Progenitor cell of endocrine pancreas (in vitro differentiated cells): ENCODE results near the gene PPP4R1. TPM values are rescaled to one million over a fixed set of nuclear protein-coding genes. Genes with fewer than 3 reads are reported as not detected.

Source experiments
- DNase-seq: peaks from one replicate; pipeline ENCODE4 v3.0.0; 2021; ENCODE audit warnings: low spot score; ENCODE audit not compliant: unreplicated experiment
- H3K27ac Mint-ChIP-seq: 2 replicates; pipeline ENCODE4 v1.8.0; 2021; ENCODE audit warnings: mild to moderate bottlenecking, moderate library complexity, mixed read lengths
- H3K27me3 Mint-ChIP-seq: 2 replicates; pipeline ENCODE4 v1.8.0; 2021; ENCODE audit warnings: mixed read lengths
- H3K36me3 Mint-ChIP-seq: 2 replicates; pipeline ENCODE4 v1.8.0; 2022; ENCODE audit warnings: mixed read lengths; ENCODE audit not compliant: insufficient read depth
- H3K4me1 Mint-ChIP-seq: 2 replicates; pipeline ENCODE4 v1.8.0; 2021; ENCODE audit warnings: low read depth, mixed read lengths
- H3K4me3 Mint-ChIP-seq: 2 replicates; pipeline ENCODE4 v1.8.0; 2021; ENCODE audit warnings: low read depth, mild to moderate bottlenecking, moderate library complexity, mixed read lengths
- H3K9me3 Mint-ChIP-seq: 2 replicates; pipeline ENCODE4 v1.8.0; 2021; ENCODE audit warnings: low read depth, mixed read lengths
- CTCF ChIP-seq: fragments of 200-600 bp; sonication (generic); IDR thresholded peaks from one replicate; pipeline ENCODE4 v1.5.0; 2021; ENCODE audit warnings: antibody characterized with exemption, mild to moderate bottlenecking; ENCODE audit not compliant: unreplicated experiment
- total RNA-seq: library from RNA; stranded (reverse); gene quantifications from 2 replicates; pipeline ENCODE4 v1.2.1, GENCODE V29; 2021

The PPP4R1 gene
- total RNA-seq, 1 donor from 2014 or later = 169 TPM

- Mint-ChIP-seq H3K27me3 (no peaks in the 10 kb centered on the region), H3K4me3 (no peak overlapping the region), H3K4me1 (peaks cover 3% of the 10 kb centered on the region), H3K36me3 (peaks cover 21% of the 10 kb centered on the region), H3K9me3 (no peaks in the 10 kb centered on the region), H3K27ac (no peak overlapping the region)
- no peak for DNase-seq
- no peak for TF ChIP-seq CTCF
Observed at GRCh38 chr18:9536354-9537152, 77.8 kb downstream of the PPP4R1 start.

GRCh38 chr18:9535430-9535991 lies 78.8 kb downstream of the PPP4R1 start:
- H3K4me1 Mint-ChIP-seq = peaks cover 3% of the 10 kb centered on the region
- TF ChIP-seq CTCF = no peak
- H3K27me3 Mint-ChIP-seq = no peaks in the 10 kb centered on the region
- H3K4me3 Mint-ChIP-seq = no peak overlapping the region
- no peak for DNase-seq
- H3K9me3 Mint-ChIP-seq = no peaks in the 10 kb centered on the region
- peaks cover 21% of the 10 kb centered on the region for H3K36me3 Mint-ChIP-seq
- H3K27ac Mint-ChIP-seq = no peak overlapping the region

- no peak for DNase-seq
- TF ChIP-seq CTCF = no peak
- no peaks in the 10 kb centered on the region for H3K9me3 Mint-ChIP-seq
- H3K27ac Mint-ChIP-seq = no peak overlapping the region
- peaks cover 25% of the 10 kb centered on the region for H3K36me3 Mint-ChIP-seq
- no peaks in the 10 kb centered on the region for H3K27me3 Mint-ChIP-seq
- H3K4me1 Mint-ChIP-seq = peaks cover 3% of the 10 kb centered on the region
- no peak overlapping the region for H3K4me3 Mint-ChIP-seq
Observed at GRCh38 chr18:9534844-9535243, 79.5 kb downstream of the PPP4R1 start.

- Mint-ChIP-seq H3K36me3 (peaks cover 46% of the 10 kb centered on the region), H3K9me3 (peaks cover 16% of the 10 kb centered on the region), H3K4me3 (no peak overlapping the region), H3K4me1 (peaks cover 3% of the 10 kb centered on the region), H3K27ac (no peak overlapping the region), H3K27me3 (no peaks in the 10 kb centered on the region)
- DNase-seq = no peak
- no peak for TF ChIP-seq CTCF
Observed at GRCh38 chr18:9531791-9532410, 82.5 kb downstream of the PPP4R1 start.

- H3K36me3 Mint-ChIP-seq = peaks cover 41% of the 10 kb centered on the region
- no peaks in the 10 kb centered on the region for H3K27me3 Mint-ChIP-seq
- peak overlapping the region; percentile 1 for H3K27ac Mint-ChIP-seq
- peaks cover 17% of the 10 kb centered on the region for H3K9me3 Mint-ChIP-seq
- H3K4me3 Mint-ChIP-seq = no peak overlapping the region
- peaks cover 5% of the 10 kb centered on the region for H3K4me1 Mint-ChIP-seq
- no peak for TF ChIP-seq CTCF
- no peak for DNase-seq
Observed at GRCh38 chr18:9530226-9531009, 83.9 kb downstream of the PPP4R1 start.
